ENCODE data around the gene MMS22L.
"Not testable (repeated sequence)": the region's sequence is repeated elsewhere in the genome, so short reads cannot be mapped to it uniquely, and the experiment has no call there.

MMS22L gene

GRCh38 chr6:97246842-97247241 lies 36.2 kb downstream of the MMS22L start:
- no peak overlapping the region for H3K4me3 ChIP-seq (ENCODE audit: low read length)
- no peak for DNase-seq (ENCODE audit: low read depth, low spot score)

- DNase-seq (ENCODE audit: low read depth, low spot score), result no peak
- H3K4me3 ChIP-seq (ENCODE audit: low read length), result no peak overlapping the region
Observed at GRCh38 chr6:97240222-97240621, 42.8 kb downstream of the MMS22L start.

GRCh38 chr6:97231911-97232310 lies 51.1 kb downstream of the MMS22L start:
- H3K4me3 ChIP-seq (ENCODE audit: low read length), result no peak overlapping the region
- DNase-seq (ENCODE audit: low read depth, low spot score), result no peak

- no peak overlapping the region for H3K4me3 ChIP-seq (ENCODE audit: low read length)
- DNase-seq (ENCODE audit: low read depth, low spot score), result no peak
Observed at GRCh38 chr6:97222903-97223302, 60.1 kb downstream of the MMS22L start.

GRCh38 chr6:97218912-97219311 lies 64.1 kb downstream of the MMS22L start:
- no peak for DNase-seq (ENCODE audit: low read depth, low spot score)
- no peak overlapping the region for H3K4me3 ChIP-seq (ENCODE audit: low read length)

GRCh38 chr6:97215157-97215769 lies 67.8 kb downstream of the MMS22L start:
- no peak overlapping the region for H3K4me3 ChIP-seq (ENCODE audit: low read length)
- DNase-seq (ENCODE audit: low read depth, low spot score), result no peak

- DNase-seq (ENCODE audit: low read depth, low spot score), result no peak
- H3K4me3 ChIP-seq (ENCODE audit: low read length), result no peak overlapping the region
Observed at GRCh38 chr6:97214671-97215070, 68.3 kb downstream of the MMS22L start.

- DNase-seq (ENCODE audit: low read depth, low spot score), result no peak
- H3K4me3 ChIP-seq (ENCODE audit: low read length), result no peak overlapping the region
Observed at GRCh38 chr6:97207383-97207782, 75.6 kb downstream of the MMS22L start.

- H3K4me3 ChIP-seq (ENCODE audit: low read length), result no peak overlapping the region
- DNase-seq (ENCODE audit: low read depth, low spot score), result no peak
Observed at GRCh38 chr6:97205966-97206365, 77.0 kb downstream of the MMS22L start.

- no peak overlapping the region for H3K4me3 ChIP-seq (ENCODE audit: low read length)
- DNase-seq (ENCODE audit: low read depth, low spot score), result peak; percentile 81
Observed at GRCh38 chr6:97203343-97203742, 79.7 kb downstream of the MMS22L start.

GRCh38 chr6:97198046-97198565 lies 84.9 kb downstream of the MMS22L start:
- H3K4me3 ChIP-seq (ENCODE audit: low read length), result no peak overlapping the region
- DNase-seq (ENCODE audit: low read depth, low spot score), result no peak

- H3K4me3 ChIP-seq (ENCODE audit: low read length), result no peak overlapping the region
- DNase-seq (ENCODE audit: low read depth, low spot score), result no peak
Observed at GRCh38 chr6:97195117-97195516, 87.9 kb downstream of the MMS22L start.

GRCh38 chr6:97189767-97190166 lies 93.2 kb downstream of the MMS22L start:
- no peak overlapping the region for H3K4me3 ChIP-seq (ENCODE audit: low read length)
- DNase-seq (ENCODE audit: low read depth, low spot score), result no peak

- no peak for DNase-seq (ENCODE audit: low read depth, low spot score)
- H3K4me3 ChIP-seq (ENCODE audit: low read length), result no peak overlapping the region
Observed at GRCh38 chr6:97187951-97188350, 95.1 kb downstream of the MMS22L start.

GRCh38 chr6:97186416-97186999 lies 96.5 kb downstream of the MMS22L start:
- peak; percentile 54 for DNase-seq (ENCODE audit: low read depth, low spot score)
- no peak overlapping the region for H3K4me3 ChIP-seq (ENCODE audit: low read length)

GRCh38 chr6:97177905-97178304 lies 105.1 kb downstream of the MMS22L start:
- DNase-seq (ENCODE audit: low read depth, low spot score), result no peak
- H3K4me3 ChIP-seq (ENCODE audit: low read length), result no peak overlapping the region

- DNase-seq (ENCODE audit: low read depth, low spot score), result no peak
- H3K4me3 ChIP-seq (ENCODE audit: low read length), result no peak overlapping the region
Observed at GRCh38 chr6:97176468-97176867, 106.5 kb downstream of the MMS22L start.

- DNase-seq (ENCODE audit: low read depth, low spot score), result no peak
- no peak overlapping the region for H3K4me3 ChIP-seq (ENCODE audit: low read length)
Observed at GRCh38 chr6:97175806-97176205, 107.2 kb downstream of the MMS22L start.

GRCh38 chr6:97174471-97174870 lies 108.5 kb downstream of the MMS22L start:
- DNase-seq (ENCODE audit: low read depth, low spot score), result no peak
- H3K4me3 ChIP-seq (ENCODE audit: low read length), result no peak overlapping the region

GRCh38 chr6:97160280-97160679 lies 122.7 kb downstream of the MMS22L start:
- no peak for DNase-seq (ENCODE audit: low read depth, low spot score)
- no peak overlapping the region for H3K4me3 ChIP-seq (ENCODE audit: low read length)

GRCh38 chr6:97155447-97155846 lies 127.6 kb downstream of the MMS22L start:
- DNase-seq (ENCODE audit: low read depth, low spot score); H3K4me3 ChIP-seq (ENCODE audit: low read length): not testable (repeated sequence)
